ENCODE measurements around the gene PLPPR3.

PLPPR3 gene

GRCh38 chr19:808423-808775 lies 13.4 kb downstream of the PLPPR3 start:
- DNase-seq (ENCODE audit: low read depth in 1 of 2, low spot score in 1 of 2), result peak; percentile 1 to 44
- no peak for TF ChIP-seq GABPA (IDR thresholded peaks at IDR 0.05; ENCODE audit: low read depth)
- TF ChIP-seq POLR2AphosphoS5 (IDR thresholded peaks at IDR 0.05; ENCODE audit: low read depth), result peak; percentile 70
- TF ChIP-seq SPI1 (IDR thresholded peaks at IDR 0.05; ENCODE audit: borderline replicate concordance, low read depth), result no peak
- no peak for TF ChIP-seq REST (IDR thresholded peaks at IDR 0.05; ENCODE audit: insufficient replicate concordance, low read depth)
- TF ChIP-seq CTCF (IDR thresholded peaks at IDR 0.05; ENCODE audit: insufficient read depth, low read length), result no peak
- Histone ChIP-seq H3K4me3 (replicated peaks; ENCODE audit: insufficient read depth, low read length) (no peak overlapping the region), H3K27ac (replicated peaks) (no peak overlapping the region), H3K27me3 (ENCODE audit: insufficient read depth, poor library complexity, severe bottlenecking) (no peaks in the 10 kb centered on the region)

GRCh38 chr19:807627-808422 lies 13.9 kb downstream of the PLPPR3 start:
- no peak overlapping the region for H3K27ac ChIP-seq (replicated peaks)
- DNase-seq (ENCODE audit: low read depth in 1 of 2, low spot score in 1 of 2), result peak in 1 of 2 experiments; percentile 45
- no peak for TF ChIP-seq REST (IDR thresholded peaks at IDR 0.05; ENCODE audit: insufficient replicate concordance, low read depth)
- TF ChIP-seq POLR2AphosphoS5 (IDR thresholded peaks at IDR 0.05; ENCODE audit: low read depth), result no peak; the same call in 1 of the 2 replicates
- no peak overlapping the region for H3K4me3 ChIP-seq (replicated peaks; ENCODE audit: insufficient read depth, low read length)
- no peaks in the 10 kb centered on the region for H3K27me3 ChIP-seq (ENCODE audit: insufficient read depth, poor library complexity, severe bottlenecking)

- peak; percentile 4 to 57 for DNase-seq (ENCODE audit: low read depth in 1 of 2, low spot score in 1 of 2)
- Histone ChIP-seq H3K27me3 (ENCODE audit: insufficient read depth, poor library complexity, severe bottlenecking) (no peaks in the 10 kb centered on the region), H3K4me3 (replicated peaks; ENCODE audit: insufficient read depth, low read length) (no peak overlapping the region), H3K27ac (replicated peaks) (no peak overlapping the region)
- TF ChIP-seq SPI1 (IDR thresholded peaks at IDR 0.05; ENCODE audit: borderline replicate concordance, low read depth) (no peak), GABPA (IDR thresholded peaks at IDR 0.05; ENCODE audit: low read depth) (no peak), POLR2AphosphoS5 (IDR thresholded peaks at IDR 0.05; ENCODE audit: low read depth) (peak; percentile 30; the same call in 1 of the 2 replicates)
These were observed 14.8 kb downstream of the PLPPR3 start for GRCh38 chr19:806815-807421.

- no peaks in the 10 kb centered on the region for H3K27me3 ChIP-seq (ENCODE audit: insufficient read depth, poor library complexity, severe bottlenecking)
- no peak overlapping the region for H3K27ac ChIP-seq (replicated peaks)
- no peak overlapping the region for H3K4me3 ChIP-seq (replicated peaks; ENCODE audit: insufficient read depth, low read length)
- DNase-seq (ENCODE audit: low read depth in 1 of 2, low spot score in 1 of 2), result peak in 1 of 2 experiments; percentile 63
- no peak for TF ChIP-seq CTCF (IDR thresholded peaks at IDR 0.05; ENCODE audit: insufficient read depth, low read length)
These were observed 15.9 kb downstream of the PLPPR3 start for GRCh38 chr19:805600-806550.
